Keratinocyte (primary cell): ENCODE results near the gene ICAM2. TPM values are rescaled to one million over a fixed set of nuclear protein-coding genes. Genes with fewer than 3 reads are reported as not detected.

Source experiments
- DNase-seq: peaks from one replicate; pipeline ENCODE4 v3.0.0-alpha.2; 2011; ENCODE audit warnings: low read depth, missing footprints, low spot score
- FAIRE-seq: peaks from 2 replicates; lab custom pipeline; 2011; peaks lifted over from hg19 to GRCh38; lab: Jason Lieb, UNC
- H2AFZ ChIP-seq: 2 replicates; pipeline ENCODE4 v1.6.0; 2012; ENCODE audit warnings: low read length, control low read depth, inconsistent platforms; ENCODE audit not compliant: control insufficient read depth
- H3K27ac ChIP-seq: 2 replicates; pipeline ENCODE4 v1.5.1; 2011; ENCODE audit warnings: low read length; ENCODE audit not compliant: control insufficient read depth, insufficient read depth
- H3K27me3 ChIP-seq: 3 replicates; pipeline ENCODE4 v1.6.0; 2011; ENCODE audit warnings: low read length; ENCODE audit not compliant: control insufficient read depth, insufficient read depth; ENCODE audit errors: extremely low read depth
- H3K36me3 ChIP-seq, 2 experiments: 2 replicates in 1 of 2; 3 replicates in 1 of 2; pipeline ENCODE4 v1.5.1; 2011; ENCODE audit warnings: low read length in 2 of 2, mild to moderate bottlenecking in 1 of 2; ENCODE audit not compliant: control insufficient read depth in 2 of 2, insufficient read depth in 2 of 2; ENCODE audit errors: extremely low read depth in 1 of 2
- H3K4me1 ChIP-seq: 3 replicates; pipeline ENCODE4 v1.5.1; 2011; ENCODE audit warnings: low read length; ENCODE audit not compliant: control insufficient read depth, insufficient read depth; ENCODE audit errors: extremely low read depth
- H3K4me2 ChIP-seq: 3 replicates; pipeline ENCODE4 v1.6.0; 2011; ENCODE audit warnings: low read depth, low read length; ENCODE audit not compliant: control insufficient read depth, insufficient read depth; ENCODE audit errors: extremely low read depth
- H3K4me3 ChIP-seq, 3 experiments: fragments of 200-600 bp in 1 of 3; sonication (generic) in 1 of 3; 2 replicates in 2 of 3; 3 replicates in 1 of 3; pipeline ENCODE4 v1.5.1; 2011 to 2016; ENCODE audit warnings: low read length in 3 of 3, mild to moderate bottlenecking in 3 of 3, control low read depth in 2 of 3, inconsistent platforms in 1 of 3, low read depth in 1 of 3, mixed read lengths in 1 of 3, mixed run types in 1 of 3, moderate library complexity in 1 of 3; ENCODE audit not compliant: control insufficient read depth in 2 of 3, insufficient read depth in 2 of 3; ENCODE audit errors: extremely low read depth in 1 of 3
- H3K79me2 ChIP-seq: 2 replicates; pipeline ENCODE4 v1.6.0; 2012; ENCODE audit warnings: low read length; ENCODE audit not compliant: control insufficient read depth, insufficient read depth
- H3K9ac ChIP-seq: 3 replicates; pipeline ENCODE4 v1.6.0; 2011; ENCODE audit warnings: low read length; ENCODE audit not compliant: control insufficient read depth, insufficient read depth; ENCODE audit errors: extremely low read depth
- H3K9me1 ChIP-seq: 3 replicates; pipeline ENCODE4 v1.6.0; 2011; ENCODE audit warnings: low read length; ENCODE audit not compliant: control insufficient read depth, insufficient read depth; ENCODE audit errors: extremely low read depth
- H3K9me3 ChIP-seq: 2 replicates; pipeline ENCODE4 v1.5.1; 2012; ENCODE audit warnings: low read depth, low read length; ENCODE audit not compliant: control insufficient read depth
- H4K20me1 ChIP-seq: 3 replicates; pipeline ENCODE4 v1.6.0; 2011; ENCODE audit warnings: low read length; ENCODE audit not compliant: control insufficient read depth, insufficient read depth; ENCODE audit errors: extremely low read depth
- EZH2 ChIP-seq: IDR thresholded peaks from one replicate; pipeline ENCODE4 v1.6.1; 2012; ENCODE audit warnings: inconsistent platforms, mild to moderate bottlenecking, low read length, moderate library complexity
- dilution Hi-C: fragments of 300-500 bp; cut with MboI; formaldehyde crosslinking; loops from one replicate; pipeline ENCODE4 v1.7.0; 2020; ENCODE audit warnings: low sequenced_read_pairs; ENCODE audit not compliant: extremely low pct_ligation_motif_present
- polyA plus RNA-seq, 5 experiments: library from polyadenylated mRNA; depleted of rRNA in 3 of 5; stranded (reverse) in 3 of 5; stranded (forward) in 1 of 5; unstranded in 1 of 5; fragments of >200 nt; gene quantifications; 1 replicate in 1 of 5; 2 replicates in 3 of 5; 3 replicates in 1 of 5; pipeline versions ENCODE4 v1.2.1 to v1.2.3, GENCODE V29; 2011 to 2012; ENCODE audit warnings: missing spikeins in 2 of 5, low read depth in 1 of 5, low replicate concordance in 1 of 5
- TF ChIP-seq, protein P1 (sequence below), 3 experiments: IDR thresholded peaks in 1 of 3; conservative IDR thresholded peaks in 1 of 3; optimal IDR thresholded peaks in 1 of 3; 2 replicates in 2 of 3; 3 replicates in 1 of 3; pipeline versions ENCODE3 to v1.5.1; 2011; ENCODE audit warnings: low read length in 3 of 3, mild to moderate bottlenecking in 3 of 3, moderate library complexity in 2 of 3, control low read depth in 1 of 3, inconsistent platforms in 1 of 3; ENCODE audit not compliant: insufficient read depth in 2 of 3; ENCODE audit errors: extremely low read depth in 1 of 3

Gene ICAM2
- polyA plus RNA-seq, 1 donor (not counting 4 experiments of a cell fraction or from before 2014, with no cell fraction given), result 0.09 TPM

- H3K36me3 ChIP-seq, result no peaks in the 10 kb centered on the region
- DNase-seq (no peak), FAIRE-seq (no peak)
- no peak overlapping the region for H3K27ac ChIP-seq
- H3K27me3 ChIP-seq, result peaks cover 7% of the 10 kb centered on the region
- H4K20me1 ChIP-seq, result no peaks in the 10 kb centered on the region
- no peak overlapping the region for H3K4me2 ChIP-seq
- H3K9me1 ChIP-seq, result no peaks in the 10 kb centered on the region
- dilution Hi-C loops, result no loop called here
- no peak overlapping the region for H3K9ac ChIP-seq
- no peaks in the 10 kb centered on the region for H3K4me1 ChIP-seq
- no peak overlapping the region for H2AFZ ChIP-seq
- H3K4me3 ChIP-seq, result no peak overlapping the region
- TF ChIP-seq, protein P1, sequence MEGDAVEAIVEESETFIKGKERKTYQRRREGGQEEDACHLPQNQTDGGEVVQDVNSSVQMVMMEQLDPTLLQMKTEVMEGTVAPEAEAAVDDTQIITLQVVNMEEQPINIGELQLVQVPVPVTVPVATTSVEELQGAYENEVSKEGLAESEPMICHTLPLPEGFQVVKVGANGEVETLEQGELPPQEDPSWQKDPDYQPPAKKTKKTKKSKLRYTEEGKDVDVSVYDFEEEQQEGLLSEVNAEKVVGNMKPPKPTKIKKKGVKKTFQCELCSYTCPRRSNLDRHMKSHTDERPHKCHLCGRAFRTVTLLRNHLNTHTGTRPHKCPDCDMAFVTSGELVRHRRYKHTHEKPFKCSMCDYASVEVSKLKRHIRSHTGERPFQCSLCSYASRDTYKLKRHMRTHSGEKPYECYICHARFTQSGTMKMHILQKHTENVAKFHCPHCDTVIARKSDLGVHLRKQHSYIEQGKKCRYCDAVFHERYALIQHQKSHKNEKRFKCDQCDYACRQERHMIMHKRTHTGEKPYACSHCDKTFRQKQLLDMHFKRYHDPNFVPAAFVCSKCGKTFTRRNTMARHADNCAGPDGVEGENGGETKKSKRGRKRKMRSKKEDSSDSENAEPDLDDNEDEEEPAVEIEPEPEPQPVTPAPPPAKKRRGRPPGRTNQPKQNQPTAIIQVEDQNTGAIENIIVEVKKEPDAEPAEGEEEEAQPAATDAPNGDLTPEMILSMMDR (optimal IDR thresholded peaks at IDR 0.05 in 1 of 3, IDR thresholded peaks at IDR 0.05 in 1 of 3, conservative IDR thresholded peaks at IDR 0.05 in 1 of 3; ENCODE audit: extremely low read depth in 1 of 3, insufficient read depth in 2 of 3, low read length in 3 of 3), result no peak
- TF ChIP-seq EZH2, result no peak
- H3K9me3 ChIP-seq, result no peaks in the 10 kb centered on the region
- no peaks in the 10 kb centered on the region for H3K79me2 ChIP-seq
Observed at GRCh38 chr17:64006361-64007088, 13.9 kb downstream of the ICAM2 start.

DNA sequence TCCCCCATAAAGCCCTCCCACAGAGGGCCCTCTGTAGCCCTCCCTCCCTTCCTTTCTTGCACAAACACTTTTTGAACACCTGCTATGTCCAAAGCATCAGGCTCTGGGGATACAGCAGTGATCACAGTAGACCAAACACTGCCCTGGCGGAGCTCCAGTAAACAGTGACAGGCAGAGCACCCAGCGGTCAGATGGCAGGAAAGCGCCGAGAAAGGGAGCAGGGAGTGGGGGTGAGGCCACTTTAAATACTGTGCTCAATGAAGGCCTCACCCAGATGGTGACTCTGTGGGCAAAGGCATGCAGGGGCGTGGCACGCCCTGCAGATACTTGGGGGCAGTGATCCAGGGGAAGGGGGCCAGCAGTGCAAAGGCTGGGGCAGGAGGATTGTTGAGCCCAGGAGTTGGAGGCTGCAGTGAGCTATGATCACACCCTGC is 14.7 kb downstream of the ICAM2 start:
- H3K9me1 ChIP-seq, result no peaks in the 10 kb centered on the region
- no peak overlapping the region for H3K27ac ChIP-seq
- TF ChIP-seq, protein P1 (optimal IDR thresholded peaks at IDR 0.05 in 1 of 3, IDR thresholded peaks at IDR 0.05 in 1 of 3, conservative IDR thresholded peaks at IDR 0.05 in 1 of 3; ENCODE audit: extremely low read depth in 1 of 3, insufficient read depth in 2 of 3, low read length in 3 of 3), result no peak
- no peak for TF ChIP-seq EZH2
- dilution Hi-C loops, result no loop called here
- H3K4me1 ChIP-seq, result no peaks in the 10 kb centered on the region
- H3K36me3 ChIP-seq, result no peaks in the 10 kb centered on the region
- no peaks in the 10 kb centered on the region for H3K79me2 ChIP-seq
- H3K4me2 ChIP-seq, result no peak overlapping the region
- no peak overlapping the region for H3K4me3 ChIP-seq
- peaks cover 7% of the 10 kb centered on the region for H3K27me3 ChIP-seq
- DNase-seq (no peak), FAIRE-seq (no peak)
- no peaks in the 10 kb centered on the region for H3K9me3 ChIP-seq
- no peak overlapping the region for H2AFZ ChIP-seq
- H3K9ac ChIP-seq, result no peak overlapping the region
- no peaks in the 10 kb centered on the region for H4K20me1 ChIP-seq
